T-helper 1 cell treated with Interleukin-12 subunit alpha and Interleukin-12 subunit beta and Interleukin-4 antibody, amounts not matched to agents 30 μg/mL and 1 μg/mL, for 36 hours (primary cell): ENCODE measurements around the gene RAPH1.
"Not testable (repeated sequence)": the region's sequence is repeated elsewhere in the genome, so short reads cannot be mapped to it uniquely, and the experiment has no call there.

ENCODE experiments used
- H3K27ac Mint-ChIP-seq: one replicate; pipeline ENCODE4 v1.8.0; 2021; ENCODE audit warnings: mild to moderate bottlenecking, mixed read lengths
- H3K27me3 Mint-ChIP-seq: one replicate; pipeline ENCODE4 v1.8.0; 2021; ENCODE audit warnings: low read depth, mixed read lengths
- H3K36me3 Mint-ChIP-seq: one replicate; pipeline ENCODE4 v1.8.0; 2021; ENCODE audit warnings: low read depth, mixed read lengths
- H3K4me1 Mint-ChIP-seq: one replicate; pipeline ENCODE4 v1.8.0; 2021; ENCODE audit warnings: low read depth, mixed read lengths
- H3K4me3 Mint-ChIP-seq: one replicate; pipeline ENCODE4 v1.8.0; 2021; ENCODE audit warnings: mild to moderate bottlenecking, moderate library complexity, mixed read lengths
- H3K9me3 Mint-ChIP-seq: one replicate; pipeline ENCODE4 v1.8.0; 2021; ENCODE audit warnings: mixed read lengths

RAPH1 gene

DNA sequence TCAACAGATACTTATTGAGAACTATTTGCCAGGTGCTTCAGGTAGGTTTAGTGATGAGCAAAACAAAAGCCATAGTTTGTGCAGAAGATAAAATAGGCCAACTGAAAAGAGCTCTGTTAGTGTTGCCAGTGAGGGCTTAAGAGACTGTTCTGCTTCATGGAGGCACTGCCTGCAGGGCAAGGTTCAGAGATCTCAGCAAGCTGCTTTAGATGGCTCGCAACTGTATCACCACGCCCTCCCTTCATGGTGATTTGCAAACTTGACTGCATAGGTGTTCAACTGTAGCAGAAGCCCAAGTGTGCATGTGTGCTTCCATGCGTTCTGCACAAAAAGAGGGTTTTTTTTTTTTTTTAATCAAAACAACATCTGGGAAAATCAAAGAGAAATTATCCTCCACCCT lies 84.5 kb downstream of the RAPH1 start:
- peaks cover 15% of the 10 kb centered on the region for H3K4me1 Mint-ChIP-seq
- no peaks in the 10 kb centered on the region for H3K9me3 Mint-ChIP-seq
- peaks cover 6% of the 10 kb centered on the region for H3K36me3 Mint-ChIP-seq
- no peak overlapping the region for H3K27ac Mint-ChIP-seq
- H3K27me3 Mint-ChIP-seq: no peaks in the 10 kb centered on the region
- no peak overlapping the region for H3K4me3 Mint-ChIP-seq

DNA sequence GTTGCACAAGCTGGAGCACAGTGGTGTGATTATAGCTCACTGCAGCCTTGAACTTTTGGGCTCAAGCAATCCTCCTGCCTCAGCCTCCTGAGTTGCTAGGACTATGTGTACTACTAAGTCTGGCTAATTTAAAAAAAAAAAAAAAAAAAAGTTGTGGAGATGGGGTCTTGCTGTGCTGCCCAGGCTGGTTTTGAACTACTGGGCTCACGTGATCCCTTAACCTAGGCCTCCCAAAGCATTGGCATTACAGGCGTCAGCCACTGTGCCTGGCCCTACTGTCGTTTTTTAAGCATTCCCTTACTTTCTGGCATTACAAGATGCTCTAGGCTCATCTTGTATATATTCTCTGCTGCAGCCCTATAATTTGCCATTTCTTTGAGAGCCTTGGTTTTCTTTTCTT lies 88.3 kb downstream of the RAPH1 start:
- peaks cover 4% of the 10 kb centered on the region for H3K36me3 Mint-ChIP-seq
- H3K9me3 Mint-ChIP-seq: no peaks in the 10 kb centered on the region
- no peaks in the 10 kb centered on the region for H3K27me3 Mint-ChIP-seq
- no peak overlapping the region for H3K4me3 Mint-ChIP-seq
- peaks cover 17% of the 10 kb centered on the region for H3K4me1 Mint-ChIP-seq
- H3K27ac Mint-ChIP-seq: no peak overlapping the region

DNA sequence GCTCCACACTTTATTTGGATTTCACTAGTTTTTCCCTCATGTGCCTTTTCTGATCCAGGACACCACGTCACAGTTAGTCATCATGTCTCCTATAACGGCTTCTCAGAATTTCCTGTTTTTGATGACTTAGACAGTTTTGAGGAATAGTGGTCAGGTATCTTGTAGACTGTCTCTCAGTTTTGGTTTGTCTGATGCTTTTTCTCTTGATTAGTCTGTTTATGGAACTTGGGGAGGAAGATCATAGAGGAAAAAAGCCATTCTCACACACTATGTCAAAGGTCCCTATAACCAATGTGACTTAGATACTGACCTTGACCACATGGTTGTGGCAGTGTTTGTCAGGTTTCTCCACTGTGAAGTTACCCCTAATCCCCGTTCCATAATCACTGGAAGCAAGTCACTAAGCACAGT lies 89.0 kb downstream of the RAPH1 start:
- H3K9me3 Mint-ChIP-seq: no peaks in the 10 kb centered on the region
- no peaks in the 10 kb centered on the region for H3K27me3 Mint-ChIP-seq
- H3K4me3 Mint-ChIP-seq: no peak overlapping the region
- H3K27ac Mint-ChIP-seq: no peak overlapping the region
- peaks cover 4% of the 10 kb centered on the region for H3K36me3 Mint-ChIP-seq
- H3K4me1 Mint-ChIP-seq: peaks cover 17% of the 10 kb centered on the region

DNA sequence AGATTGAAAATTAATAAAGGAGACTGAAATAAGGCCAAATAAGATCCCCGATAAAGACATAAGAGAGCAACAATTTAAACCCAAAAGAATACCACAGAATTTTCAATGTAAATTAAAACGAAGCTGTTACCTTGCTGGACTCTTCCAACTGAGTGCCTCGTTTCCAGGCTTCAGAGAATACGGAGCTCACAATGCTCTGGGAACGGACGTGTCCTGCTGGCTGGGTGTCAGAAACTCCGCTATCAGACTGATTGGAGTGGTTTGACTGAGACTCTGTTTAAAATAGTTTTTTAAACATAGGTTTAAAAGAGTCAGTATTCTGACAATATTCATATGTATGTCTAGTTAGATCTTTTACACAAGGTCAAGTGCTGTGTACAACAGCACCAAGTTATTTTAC lies 90.4 kb downstream of the RAPH1 start:
- Mint-ChIP-seq H3K27me3 (no peaks in the 10 kb centered on the region), H3K9me3 (no peaks in the 10 kb centered on the region), H3K4me1 (peaks cover 17% of the 10 kb centered on the region), H3K36me3 (peaks cover 4% of the 10 kb centered on the region), H3K4me3 (no peak overlapping the region), H3K27ac (no peak overlapping the region)

DNA sequence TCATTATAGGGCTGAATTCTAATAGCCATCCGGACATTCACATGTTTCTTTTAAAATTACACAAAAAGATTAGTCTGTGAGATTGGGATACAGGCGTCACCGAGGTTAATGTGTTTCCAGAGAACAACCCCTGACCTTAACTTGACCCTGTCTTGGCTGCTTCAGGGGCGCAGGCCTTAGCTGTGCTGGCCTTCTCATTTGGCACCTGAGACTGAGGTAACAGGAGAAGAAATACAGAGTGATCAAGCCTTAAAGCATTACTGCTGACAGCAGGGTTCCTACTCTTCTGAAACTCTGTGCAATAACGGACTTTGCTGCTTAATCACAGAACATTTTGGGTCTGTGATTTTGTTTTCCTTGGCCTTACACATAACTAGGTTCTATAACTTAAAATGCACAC lies 92.6 kb downstream of the RAPH1 start:
- Mint-ChIP-seq H3K4me3 (no peak overlapping the region), H3K36me3 (no peaks in the 10 kb centered on the region), H3K27me3 (no peaks in the 10 kb centered on the region), H3K9me3 (no peaks in the 10 kb centered on the region), H3K4me1 (peaks cover 13% of the 10 kb centered on the region), H3K27ac (no peak overlapping the region)

- no peaks in the 10 kb centered on the region for H3K9me3 Mint-ChIP-seq
- H3K27ac Mint-ChIP-seq: no peak overlapping the region
- H3K4me3 Mint-ChIP-seq: no peak overlapping the region
- no peaks in the 10 kb centered on the region for H3K27me3 Mint-ChIP-seq
- H3K4me1 Mint-ChIP-seq: peaks cover 12% of the 10 kb centered on the region
- no peaks in the 10 kb centered on the region for H3K36me3 Mint-ChIP-seq
Measured at GRCh38 chr2:203441463-203441862, 93.6 kb downstream of the RAPH1 start.

DNA sequence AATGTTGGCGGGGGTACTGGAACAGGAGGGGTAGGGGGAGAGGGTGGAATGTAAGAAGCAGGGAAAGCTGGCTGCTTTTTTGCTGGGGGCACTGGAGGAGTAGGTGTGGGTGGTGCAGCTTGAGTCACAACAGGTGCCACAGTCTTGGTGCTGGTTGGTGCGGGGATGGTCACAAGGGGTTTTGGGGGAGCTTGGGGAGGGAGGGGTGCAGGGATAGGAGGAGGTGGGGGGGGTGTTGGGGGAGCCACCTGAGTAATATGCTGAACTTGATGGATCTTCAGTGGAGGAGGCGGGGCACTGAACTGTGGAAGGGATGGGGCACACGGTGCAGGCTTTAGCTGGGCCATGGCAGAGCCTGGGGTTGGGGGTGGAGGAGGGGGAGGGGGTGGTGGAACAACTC lies 94.4 kb downstream of the RAPH1 start:
- Mint-ChIP-seq H3K9me3 (no peaks in the 10 kb centered on the region), H3K27me3 (no peaks in the 10 kb centered on the region), H3K4me1 (peaks cover 4% of the 10 kb centered on the region), H3K36me3 (no peaks in the 10 kb centered on the region), H3K4me3 (no peak overlapping the region), H3K27ac (no peak overlapping the region)

DNA sequence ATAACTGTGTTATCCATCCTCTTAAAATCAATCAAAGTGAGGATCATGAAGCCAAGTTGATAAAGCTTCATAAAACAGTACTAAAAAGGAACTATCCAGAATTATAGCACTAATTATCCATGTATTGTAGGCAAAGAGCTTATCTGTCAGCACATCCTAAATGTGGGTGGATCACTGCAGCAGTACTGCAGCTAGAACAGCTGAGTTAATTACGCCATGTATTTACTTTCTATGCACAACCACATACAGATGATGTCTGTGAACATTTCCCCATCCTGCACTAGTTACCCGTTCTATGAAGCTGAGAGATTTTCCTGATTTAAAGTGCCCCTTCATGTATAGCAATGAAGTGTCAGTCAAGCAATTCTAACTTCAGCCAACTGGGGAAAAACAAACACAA lies 96.6 kb downstream of the RAPH1 start:
- Mint-ChIP-seq H3K4me3 (no peak overlapping the region), H3K27me3 (no peaks in the 10 kb centered on the region), H3K9me3 (no peaks in the 10 kb centered on the region), H3K4me1 (no peaks in the 10 kb centered on the region), H3K36me3 (no peaks in the 10 kb centered on the region), H3K27ac (no peak overlapping the region)

DNA sequence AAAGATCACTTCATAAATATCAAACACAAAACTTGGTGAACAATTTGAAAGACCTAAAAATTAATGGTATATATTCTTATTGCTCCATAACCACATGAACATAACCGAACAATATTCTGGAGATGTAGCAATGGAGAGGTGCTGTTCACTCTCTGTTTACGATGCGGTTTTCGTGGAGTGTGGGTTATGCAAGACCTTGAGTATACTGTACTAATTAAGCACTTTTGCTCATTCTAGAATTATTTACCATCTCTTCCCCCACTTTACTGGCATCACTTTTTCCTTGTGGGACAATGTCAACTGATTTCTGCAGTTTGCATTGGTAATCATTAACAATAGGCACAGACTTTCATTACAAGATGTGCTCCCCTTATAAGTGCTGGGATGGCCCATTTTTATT lies 97.6 kb downstream of the RAPH1 start:
- H3K4me3 Mint-ChIP-seq: no peak overlapping the region
- no peaks in the 10 kb centered on the region for H3K4me1 Mint-ChIP-seq
- no peaks in the 10 kb centered on the region for H3K9me3 Mint-ChIP-seq
- H3K27ac Mint-ChIP-seq: no peak overlapping the region
- no peaks in the 10 kb centered on the region for H3K27me3 Mint-ChIP-seq
- H3K36me3 Mint-ChIP-seq: peaks cover 4% of the 10 kb centered on the region

DNA sequence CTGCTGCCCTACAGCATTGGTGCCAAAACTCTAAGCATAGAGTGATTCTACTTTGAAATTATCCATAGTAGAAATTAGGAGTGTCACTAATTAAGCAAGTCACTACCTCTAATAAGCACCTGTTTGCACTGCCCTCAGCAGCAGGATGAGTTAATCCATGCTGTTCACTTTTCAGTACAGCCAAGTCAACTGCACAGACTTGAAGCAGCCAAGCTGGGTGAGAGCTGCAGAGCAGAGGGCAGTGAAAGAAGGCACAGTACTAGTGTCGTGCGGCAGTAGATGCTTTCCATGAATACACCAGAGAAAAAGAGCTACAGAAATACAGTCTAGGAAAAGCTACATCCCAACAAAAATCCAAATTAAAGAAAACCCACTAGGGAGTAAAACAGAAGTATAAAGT lies 98.6 kb downstream of the RAPH1 start:
- no peaks in the 10 kb centered on the region for H3K4me1 Mint-ChIP-seq
- H3K27ac Mint-ChIP-seq: no peak overlapping the region
- no peaks in the 10 kb centered on the region for H3K27me3 Mint-ChIP-seq
- no peak overlapping the region for H3K4me3 Mint-ChIP-seq
- peaks cover 5% of the 10 kb centered on the region for H3K36me3 Mint-ChIP-seq
- no peaks in the 10 kb centered on the region for H3K9me3 Mint-ChIP-seq

DNA sequence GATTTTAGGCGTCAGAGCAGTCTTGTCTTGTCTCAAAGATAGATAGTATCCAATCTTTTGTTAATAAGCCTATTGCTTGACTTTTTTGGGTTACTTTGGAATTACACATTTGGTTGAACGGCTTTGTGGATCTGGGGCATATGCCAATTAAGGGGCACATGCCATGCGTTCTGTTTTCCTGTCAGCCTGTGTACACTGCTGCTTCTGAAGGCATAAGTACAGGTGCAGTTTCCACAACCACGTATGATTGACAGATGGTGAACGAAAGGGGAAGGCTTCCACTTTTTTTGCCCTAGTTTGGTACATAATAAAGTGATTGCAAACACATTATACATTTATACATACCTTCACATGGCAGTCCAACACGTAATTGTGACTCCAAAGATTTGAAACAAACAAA lies 102.3 kb downstream of the RAPH1 start:
- peaks cover 5% of the 10 kb centered on the region for H3K36me3 Mint-ChIP-seq
- no peak overlapping the region for H3K4me3 Mint-ChIP-seq
- H3K4me1 Mint-ChIP-seq: no peaks in the 10 kb centered on the region
- H3K9me3 Mint-ChIP-seq: no peaks in the 10 kb centered on the region
- H3K27me3 Mint-ChIP-seq: no peaks in the 10 kb centered on the region
- no peak overlapping the region for H3K27ac Mint-ChIP-seq

GRCh38 chr2:203431391-203432185 lies 103.5 kb downstream of the RAPH1 start:
- no peak overlapping the region for H3K27ac Mint-ChIP-seq
- peaks cover 7% of the 10 kb centered on the region for H3K36me3 Mint-ChIP-seq

GRCh38 chr2:203429643-203430042 lies 105.5 kb downstream of the RAPH1 start:
- H3K27me3 Mint-ChIP-seq, H3K4me1 Mint-ChIP-seq, H3K27ac Mint-ChIP-seq, H3K9me3 Mint-ChIP-seq, H3K4me3 Mint-ChIP-seq: not testable (repeated sequence)
- H3K36me3 Mint-ChIP-seq: peaks cover 10% of the 10 kb centered on the region

More at GRCh38 chr2:203431391-203432185, 103.5 kb downstream of the RAPH1 start:
- Mint-ChIP-seq H3K4me1 (peaks cover 3% of the 10 kb centered on the region), H3K9me3 (no peaks in the 10 kb centered on the region), H3K4me3 (no peak overlapping the region), H3K27me3 (no peaks in the 10 kb centered on the region)

DNA sequence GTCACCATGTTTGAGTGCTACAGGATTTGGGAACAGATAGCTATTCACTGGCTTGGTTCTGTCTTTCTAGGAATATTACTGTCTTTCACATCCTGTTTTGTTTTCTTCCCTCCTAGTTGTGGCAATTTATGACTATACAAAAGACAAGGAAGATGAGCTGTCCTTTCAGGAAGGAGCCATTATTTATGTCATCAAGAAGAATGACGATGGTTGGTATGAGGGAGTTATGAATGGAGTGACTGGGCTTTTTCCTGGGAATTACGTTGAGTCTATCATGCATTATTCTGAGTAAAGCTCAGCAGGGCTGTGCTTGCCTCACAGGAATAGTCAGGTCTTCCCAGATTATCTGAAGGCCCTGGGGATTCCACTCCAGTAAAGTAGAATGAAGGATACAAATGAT lies 108.0 kb downstream of the RAPH1 start:
- Mint-ChIP-seq H3K4me3 (no peak overlapping the region), H3K9me3 (no peaks in the 10 kb centered on the region), H3K36me3 (peaks cover 5% of the 10 kb centered on the region), H3K27ac (no peak overlapping the region), H3K4me1 (peaks cover 3% of the 10 kb centered on the region), H3K27me3 (no peaks in the 10 kb centered on the region)

DNA sequence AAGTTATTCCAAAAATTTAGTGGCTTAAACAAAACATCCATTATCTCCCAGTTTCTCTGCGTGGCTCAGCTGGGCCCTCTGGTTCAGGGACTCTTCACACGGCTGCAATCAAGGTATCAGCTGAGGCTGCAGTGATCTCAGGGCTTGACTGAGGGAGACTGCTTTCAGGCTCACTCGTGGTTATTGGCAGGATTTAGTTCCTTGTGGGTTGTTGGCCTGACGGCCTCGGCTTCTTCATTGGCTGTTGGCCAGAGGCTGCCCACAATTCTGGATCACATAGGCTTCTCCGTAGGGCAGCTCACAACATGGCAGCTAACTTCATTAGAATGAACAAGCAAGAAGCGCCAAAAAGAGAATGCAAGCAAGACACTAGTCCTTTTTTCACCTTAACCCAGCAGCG lies 116.8 kb downstream of the RAPH1 start:
- peaks cover 5% of the 10 kb centered on the region for H3K9me3 Mint-ChIP-seq
- no peak overlapping the region for H3K4me3 Mint-ChIP-seq
- peaks cover 26% of the 10 kb centered on the region for H3K36me3 Mint-ChIP-seq
- H3K27me3 Mint-ChIP-seq: no peaks in the 10 kb centered on the region
- H3K4me1 Mint-ChIP-seq: no peaks in the 10 kb centered on the region
- H3K27ac Mint-ChIP-seq: no peak overlapping the region

- Mint-ChIP-seq H3K4me1 (no peaks in the 10 kb centered on the region), H3K27ac (no peak overlapping the region), H3K4me3 (no peak overlapping the region), H3K36me3 (peaks cover 26% of the 10 kb centered on the region), H3K27me3 (no peaks in the 10 kb centered on the region), H3K9me3 (peaks cover 5% of the 10 kb centered on the region)
Measured at GRCh38 chr2:203413796-203414195, 121.3 kb downstream of the RAPH1 start.
